GM21825 (cell line): ENCODE measurements around the gene GRID1.

ENCODE experiments used
- ATAC-seq: cut with Tn5 transposase; IDR thresholded peaks from one replicate; pipeline ENCODE4 v1.9.1; 2021; ENCODE audit warnings: mild to moderate bottlenecking, moderate library complexity; ENCODE audit not compliant: unreplicated experiment

Gene GRID1

GRCh38 chr10:85921789-85922188, 444.8 kb downstream of the GRID1 start:
- ATAC-seq = no peak

DNA sequence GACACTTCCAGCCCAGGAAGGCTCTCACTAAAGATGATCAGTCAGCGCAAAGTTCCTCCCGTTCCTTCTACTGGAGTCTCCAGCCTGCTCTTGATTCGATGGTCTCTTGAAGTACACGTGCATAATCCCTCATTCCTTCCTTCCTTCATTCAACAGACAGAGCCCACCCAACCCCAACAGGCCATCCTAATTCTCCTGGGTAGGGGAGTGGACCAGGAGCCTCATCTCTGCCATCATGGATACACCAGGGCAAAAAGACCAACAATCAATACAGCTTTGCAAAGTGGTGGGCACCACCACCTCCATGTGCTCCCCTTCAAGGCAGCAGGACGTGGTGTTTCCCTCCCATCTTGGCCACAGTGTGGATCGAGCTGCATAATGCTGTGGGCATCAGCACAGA, 446.3 kb downstream of the GRID1 start:
- no peak for ATAC-seq

- no peak for ATAC-seq
Measured at GRCh38 chr10:85919491-85920021, 447.0 kb downstream of the GRID1 start.

GRCh38 chr10:85918371-85918770, 448.2 kb downstream of the GRID1 start:
- ATAC-seq = no peak

GRCh38 chr10:85917601-85918000, 449.0 kb downstream of the GRID1 start:
- no peak for ATAC-seq

GRCh38 chr10:85916994-85917573, 449.5 kb downstream of the GRID1 start:
- no peak for ATAC-seq

DNA sequence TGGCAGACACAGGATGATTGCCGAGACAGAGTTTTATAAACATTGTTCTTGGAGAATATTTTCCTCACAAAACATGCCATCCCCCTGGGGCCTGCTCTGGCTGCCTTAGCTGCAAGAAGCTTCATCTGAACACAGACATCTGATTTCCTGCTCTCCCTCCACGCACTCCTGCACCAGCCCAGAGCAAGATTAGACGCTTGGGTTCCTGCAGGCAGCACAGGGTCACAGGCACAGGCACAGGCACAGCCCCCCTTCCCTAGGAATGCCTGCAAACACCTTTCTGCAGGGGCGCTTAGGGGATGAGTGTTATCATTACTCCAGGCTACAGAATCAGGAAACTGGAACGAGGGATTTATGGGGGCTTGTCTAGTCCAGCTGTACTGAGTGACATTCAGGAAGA, 450.3 kb downstream of the GRID1 start:
- no peak for ATAC-seq

- no peak for ATAC-seq
Measured at GRCh38 chr10:85915245-85915846, 451.2 kb downstream of the GRID1 start.

GRCh38 chr10:85914720-85915119, 451.9 kb downstream of the GRID1 start:
- no peak for ATAC-seq

- ATAC-seq = no peak
Measured at GRCh38 chr10:85908462-85908861, 458.1 kb downstream of the GRID1 start.

DNA sequence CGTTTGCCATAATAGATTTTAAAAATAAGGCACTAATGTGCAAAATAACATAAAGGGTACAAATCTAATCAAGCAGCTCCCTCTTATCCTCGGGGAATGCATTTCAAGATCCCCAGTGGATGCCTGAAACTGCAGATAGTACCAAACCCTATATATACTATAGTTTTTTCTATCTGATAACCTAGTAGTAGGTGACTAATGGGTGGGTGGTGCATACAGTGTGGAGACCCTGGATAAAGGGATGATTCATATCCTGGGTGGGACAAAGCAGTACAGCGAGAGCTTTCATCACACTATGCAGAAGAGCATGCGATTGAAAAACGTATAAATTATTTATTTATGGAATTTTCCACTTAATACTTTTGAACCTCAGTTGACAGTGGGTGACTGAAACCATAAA, 464.5 kb downstream of the GRID1 start:
- no peak for ATAC-seq

DNA sequence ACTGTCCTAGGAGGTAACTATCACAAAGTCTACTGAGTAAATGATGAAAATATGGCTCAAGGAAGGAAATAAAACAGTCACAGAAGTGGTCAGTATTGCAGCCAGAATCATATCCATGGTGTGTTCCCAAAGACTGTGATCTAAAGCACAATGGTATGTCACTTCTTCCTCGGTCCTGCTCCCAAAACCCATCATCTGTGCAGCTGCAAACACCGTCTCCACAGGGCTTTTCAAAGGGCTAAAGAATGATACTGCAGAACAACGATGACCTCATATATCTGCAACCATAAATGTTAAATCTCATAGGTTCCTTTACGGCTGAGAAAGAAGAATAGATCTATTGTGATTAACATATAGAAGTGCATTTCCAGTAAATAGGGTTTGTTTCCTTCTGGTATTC, 465.0 kb downstream of the GRID1 start:
- ATAC-seq = no peak

- no peak for ATAC-seq
Measured at GRCh38 chr10:85900487-85900886, 466.1 kb downstream of the GRID1 start.

DNA sequence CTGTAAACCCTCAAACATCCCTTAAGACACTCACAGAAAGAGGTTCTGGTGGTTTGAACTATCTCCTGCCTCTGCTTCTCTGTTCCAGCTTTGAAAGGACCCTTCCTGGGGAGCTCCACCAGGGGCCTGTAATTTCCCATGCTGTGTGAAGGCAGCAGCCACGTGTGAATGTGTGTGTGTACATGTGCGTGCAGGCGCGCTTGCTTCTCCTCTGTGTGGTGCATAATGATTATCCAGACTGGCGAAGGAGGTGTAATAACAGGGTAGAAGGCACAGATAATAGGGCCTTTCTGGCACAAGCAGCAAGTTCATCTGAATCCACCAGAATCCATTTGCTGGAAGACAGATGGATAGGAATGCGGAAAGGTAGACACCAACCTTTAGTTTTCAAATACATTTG, 466.5 kb downstream of the GRID1 start:
- ATAC-seq = no peak

- no peak for ATAC-seq
Measured at GRCh38 chr10:85891472-85891871, 475.1 kb downstream of the GRID1 start.

DNA sequence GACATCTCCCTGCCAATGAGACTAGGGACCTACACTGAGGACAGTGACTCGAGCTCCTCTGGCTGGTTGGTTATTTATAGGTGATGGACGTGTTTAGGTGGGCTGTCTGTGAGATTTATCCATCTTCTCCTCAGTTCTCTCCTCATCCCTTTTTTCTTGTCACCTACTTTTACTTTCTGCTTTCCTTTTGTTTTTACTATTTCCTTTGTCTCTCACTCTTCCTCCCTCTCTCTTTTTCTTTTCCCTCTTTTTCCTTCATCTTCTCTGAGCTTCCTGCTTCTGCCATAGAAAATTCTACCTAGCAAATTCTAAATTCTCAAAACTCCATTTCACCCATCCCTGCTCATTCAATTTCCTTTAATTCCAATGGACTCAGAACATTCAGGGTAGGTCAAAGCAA, 478.0 kb downstream of the GRID1 start:
- no peak for ATAC-seq

- ATAC-seq = no peak
Measured at GRCh38 chr10:85888004-85888403, 478.6 kb downstream of the GRID1 start.

DNA sequence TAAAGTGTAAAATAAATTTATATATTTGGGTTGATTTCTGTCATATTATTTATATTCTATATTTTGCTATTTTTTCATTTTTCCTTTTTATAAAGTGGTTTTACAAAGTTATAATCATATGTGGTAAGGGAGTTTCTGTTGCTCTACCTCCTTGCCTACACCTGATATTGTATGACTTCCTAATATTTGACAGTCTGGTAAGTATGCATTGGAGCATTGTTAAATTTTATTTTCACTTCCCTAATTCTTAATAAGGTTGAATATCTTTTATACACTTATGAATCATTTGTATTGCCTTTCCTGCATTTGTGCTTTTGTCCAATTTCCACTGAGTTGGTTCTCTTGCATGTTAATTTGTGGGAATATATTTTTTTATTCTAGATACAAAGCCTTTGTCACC, 492.4 kb downstream of the GRID1 start:
- ATAC-seq = no peak

- no peak for ATAC-seq
Measured at GRCh38 chr10:85873063-85873462, 493.5 kb downstream of the GRID1 start.

DNA sequence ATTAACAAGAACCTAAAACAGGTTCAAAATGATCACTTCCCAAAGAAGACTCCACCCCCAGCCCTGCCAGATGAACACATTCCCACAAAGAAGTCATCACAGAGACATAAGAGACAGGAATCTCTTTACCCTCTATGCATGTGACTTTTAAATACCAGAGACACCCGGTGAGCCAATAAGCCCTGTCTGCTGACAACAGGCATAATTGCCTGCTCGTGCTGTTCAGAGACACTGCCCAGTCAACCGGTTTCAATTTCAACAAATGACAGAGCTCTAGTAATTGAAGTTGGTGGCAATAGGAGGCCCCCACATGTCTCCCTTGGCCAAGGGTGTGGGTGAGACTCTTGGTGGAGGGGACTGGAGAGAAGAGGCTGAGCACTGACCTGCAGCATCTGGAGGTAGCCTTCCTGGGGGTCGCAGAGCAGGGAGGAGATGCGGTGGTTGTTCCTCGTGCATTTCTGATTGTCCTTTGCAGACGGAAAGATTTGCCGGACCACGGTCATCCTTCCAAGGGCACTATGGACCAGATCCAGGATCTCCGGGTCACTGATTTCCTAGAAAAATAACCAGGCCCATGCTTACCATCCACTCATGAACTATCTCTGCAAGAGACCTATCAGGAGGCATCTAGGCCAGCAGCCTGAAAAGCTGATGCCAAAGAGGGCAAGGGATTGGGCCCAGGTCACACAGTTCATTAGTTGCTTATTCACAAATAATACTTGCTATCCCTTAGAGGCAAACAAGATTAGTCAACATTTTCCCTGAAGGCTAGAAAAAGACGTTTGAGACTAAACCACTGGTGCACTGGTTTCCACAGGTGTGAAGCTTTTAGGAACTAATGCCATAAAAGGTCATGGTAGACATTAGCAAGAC, 497.7 kb downstream of the GRID1 start:
- ATAC-seq = no peak

- no peak for ATAC-seq
Measured at GRCh38 chr10:85864868-85865526, 501.6 kb downstream of the GRID1 start.
